Neural progenitor cell (in vitro differentiated cells): ENCODE data around the gene LY6G5C.

Experiments used
- CTCF ChIP-seq: fragments of 200-600 bp; sonication (generic); IDR thresholded peaks from 2 replicates; pipeline ENCODE4 v1.5.1; 2017; ENCODE audit warnings: antibody characterized with exemption, mild to moderate bottlenecking
- EZH2 ChIP-seq: fragments of 200-600 bp; sonication (generic); IDR thresholded peaks from 2 replicates; pipeline ENCODE4 v1.6.1; 2017; ENCODE audit warnings: antibody characterized with exemption, mild to moderate bottlenecking, moderate library complexity
- EZH2phosphoT487 ChIP-seq: fragments of 200-600 bp; sonication (generic); IDR thresholded peaks from 2 replicates; pipeline ENCODE4 v1.6.1; 2017; ENCODE audit warnings: antibody characterized with exemption

GRCh38 chr6:31687860-31688693, 7.2 kb upstream of the LY6G5C start:
- TF ChIP-seq EZH2 (no peak), EZH2phosphoT487 (no peak), CTCF (no peak)
